GM18858 (cell line): ENCODE data around the gene KCNG1.
"Not testable (repeated sequence)": the region's sequence is repeated elsewhere in the genome, so short reads cannot be mapped to it uniquely, and the experiment has no call there.

ENCODE experiments used
- ATAC-seq: cut with Tn5 transposase; IDR thresholded peaks from one replicate; pipeline ENCODE4 v1.9.1; 2021; ENCODE audit not compliant: unreplicated experiment

Gene KCNG1, protein sequence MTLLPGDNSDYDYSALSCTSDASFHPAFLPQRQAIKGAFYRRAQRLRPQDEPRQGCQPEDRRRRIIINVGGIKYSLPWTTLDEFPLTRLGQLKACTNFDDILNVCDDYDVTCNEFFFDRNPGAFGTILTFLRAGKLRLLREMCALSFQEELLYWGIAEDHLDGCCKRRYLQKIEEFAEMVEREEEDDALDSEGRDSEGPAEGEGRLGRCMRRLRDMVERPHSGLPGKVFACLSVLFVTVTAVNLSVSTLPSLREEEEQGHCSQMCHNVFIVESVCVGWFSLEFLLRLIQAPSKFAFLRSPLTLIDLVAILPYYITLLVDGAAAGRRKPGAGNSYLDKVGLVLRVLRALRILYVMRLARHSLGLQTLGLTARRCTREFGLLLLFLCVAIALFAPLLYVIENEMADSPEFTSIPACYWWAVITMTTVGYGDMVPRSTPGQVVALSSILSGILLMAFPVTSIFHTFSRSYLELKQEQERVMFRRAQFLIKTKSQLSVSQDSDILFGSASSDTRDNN

GRCh38 chr20:51022803-51023616, at the start of gene KCNG1:
TSS of gene KCNG1 (minus strand) at chr20:51023107. CDS start at chr20:51010338, 12,769 bp downstream.
- no peak for ATAC-seq

DNA sequence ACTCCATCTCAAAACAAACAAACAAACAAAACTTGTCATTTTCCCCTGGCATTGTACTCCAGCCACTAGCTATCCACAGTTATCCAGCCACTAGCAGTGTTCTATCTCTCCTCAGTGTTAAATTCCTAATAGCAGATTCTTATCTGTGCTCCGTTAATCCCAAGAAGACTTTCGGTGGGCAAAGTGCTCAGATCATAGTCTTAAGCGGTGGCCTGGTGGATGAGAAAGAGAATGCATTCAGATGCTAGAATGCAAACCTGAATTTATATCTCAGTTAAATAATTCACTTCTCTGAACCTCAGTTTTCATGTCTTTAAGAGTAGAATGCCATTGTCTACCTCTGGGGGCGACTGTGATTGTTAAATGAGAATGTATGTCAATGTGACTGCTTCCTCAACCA, 47.7 kb upstream of the KCNG1 start:
- ATAC-seq: no peak

GRCh38 chr20:51067792-51068191, 44.9 kb upstream of the KCNG1 start:
- no peak for ATAC-seq

DNA sequence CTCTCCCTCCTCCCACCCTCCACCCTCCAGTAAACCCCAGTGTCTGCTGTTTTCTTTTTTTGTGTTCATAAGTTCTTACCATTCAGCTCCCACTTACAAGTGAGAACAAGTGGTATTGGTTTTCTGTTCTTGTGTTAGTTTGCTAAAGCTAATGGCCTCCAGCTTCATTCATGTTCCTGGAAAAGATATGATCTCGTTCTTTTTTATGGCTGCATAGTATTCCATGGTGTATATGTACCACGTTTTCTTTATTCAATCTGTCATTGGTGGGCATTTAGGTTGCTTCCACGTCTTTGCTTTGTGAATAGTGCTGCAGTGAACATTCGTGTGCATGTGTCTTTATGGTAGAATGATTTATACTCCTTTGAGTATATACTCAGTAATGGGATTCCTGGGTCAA, 42.7 kb upstream of the KCNG1 start:
- ATAC-seq: no peak

DNA sequence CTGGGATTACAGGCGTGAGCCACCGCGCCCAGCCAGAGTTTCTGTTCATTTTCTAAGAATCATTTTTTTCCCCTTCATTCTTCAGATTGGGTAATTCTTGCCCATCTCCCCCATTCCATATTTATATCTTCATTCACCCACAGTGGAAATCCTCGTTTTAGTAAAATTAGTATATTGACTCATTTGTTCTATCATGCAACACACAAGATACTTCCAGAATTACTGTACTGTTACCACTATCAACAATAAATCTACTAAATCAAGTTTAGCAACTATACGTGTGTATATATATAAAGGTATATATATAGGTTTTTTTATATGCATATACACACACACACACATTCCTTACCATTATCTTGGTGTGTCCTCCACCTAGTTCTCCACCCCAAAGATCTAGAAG, 41.2 kb upstream of the KCNG1 start:
- no peak for ATAC-seq

- no peak for ATAC-seq
These were observed 39.2 kb upstream of the KCNG1 start for GRCh38 chr20:51062065-51062464.

DNA sequence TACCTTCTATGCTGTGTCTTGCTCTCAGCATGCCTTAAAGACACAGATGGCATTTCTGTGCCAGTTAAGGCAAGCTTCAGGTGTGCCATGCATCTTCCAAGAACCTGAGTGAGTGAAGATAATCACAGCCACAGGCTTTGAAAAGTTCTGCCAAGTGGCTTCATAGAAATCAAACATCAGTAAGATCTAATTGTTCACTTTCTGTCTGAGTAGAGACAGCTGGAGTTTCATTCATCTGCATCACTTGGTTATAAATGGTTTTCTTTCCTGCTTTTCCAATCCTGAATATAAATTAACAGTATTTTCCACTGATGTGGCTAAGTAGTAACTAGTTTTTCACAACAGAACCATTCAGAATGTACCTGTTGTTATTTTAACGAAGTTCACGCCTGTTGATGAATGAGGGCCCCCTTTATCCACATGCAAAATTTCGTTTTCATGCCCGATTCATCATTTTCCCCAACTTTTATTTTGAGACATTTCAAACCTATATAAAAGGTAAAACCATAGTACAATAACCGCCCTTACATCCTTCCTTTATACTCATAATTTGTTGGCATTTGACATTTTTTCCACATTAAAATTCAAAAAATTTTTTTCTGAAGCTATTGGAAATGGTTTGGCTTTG, 38.6 kb upstream of the KCNG1 start:
- ATAC-seq: no peak

DNA sequence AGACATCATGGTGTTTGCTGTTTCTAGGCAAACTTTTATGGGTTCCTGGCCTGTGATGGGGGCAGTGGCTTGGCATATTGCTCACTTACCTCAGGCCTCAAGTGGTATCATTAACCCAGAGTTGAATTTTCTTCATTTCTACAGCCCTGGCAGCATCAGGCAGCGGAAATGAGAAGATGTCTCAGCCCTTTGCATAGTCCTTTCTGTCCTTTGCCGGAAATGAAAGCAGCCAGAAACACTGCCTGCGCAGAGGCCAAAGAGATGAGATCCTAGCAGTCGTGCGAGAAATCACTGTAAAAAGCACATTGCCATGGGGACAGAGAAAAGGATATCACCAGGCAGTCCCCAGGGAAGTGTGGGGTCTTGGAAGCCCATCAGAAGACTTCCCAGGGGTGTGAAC, 37.4 kb upstream of the KCNG1 start:
- no peak for ATAC-seq

DNA sequence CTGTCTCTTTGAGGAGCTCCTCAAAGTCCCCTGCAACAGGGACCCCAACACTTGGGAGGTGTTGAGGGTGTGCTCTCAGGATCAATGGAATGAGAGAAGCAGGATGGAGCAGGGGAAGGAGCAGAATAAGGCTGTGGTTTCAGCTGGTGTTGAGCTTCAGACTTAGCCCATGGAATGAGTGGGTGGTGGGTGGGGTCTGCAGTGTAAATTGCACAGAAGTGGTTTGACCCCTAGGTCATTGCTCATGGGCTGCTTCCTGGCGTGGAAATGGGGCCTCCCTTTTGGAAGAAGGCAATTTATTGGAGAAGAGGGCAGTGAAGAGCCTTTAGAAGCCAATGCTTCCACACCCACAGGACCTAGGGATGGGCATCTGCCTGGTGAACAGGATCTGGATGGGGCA, 37.0 kb upstream of the KCNG1 start:
- no peak for ATAC-seq

GRCh38 chr20:51058017-51058416, 35.1 kb upstream of the KCNG1 start:
- ATAC-seq: no peak

DNA sequence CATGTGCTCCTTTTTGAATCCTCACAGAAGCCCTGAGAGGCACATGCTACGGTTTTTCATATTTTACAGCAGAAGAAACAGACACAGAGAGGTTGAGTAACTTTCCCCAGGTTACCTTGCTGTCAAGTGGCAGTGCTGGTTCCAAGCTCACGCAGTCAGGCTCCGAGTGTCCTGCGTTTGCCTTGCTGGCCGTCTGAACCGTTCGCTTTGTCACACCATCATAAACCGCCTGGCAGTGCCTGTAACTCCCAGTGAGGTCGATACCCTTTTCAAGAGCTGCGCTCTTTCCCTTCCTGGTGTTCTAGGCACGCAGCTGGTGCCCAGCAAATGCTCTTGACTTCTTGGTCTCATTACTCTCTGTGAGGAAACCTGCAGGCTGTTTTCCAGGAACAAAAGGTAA, 31.3 kb upstream of the KCNG1 start:
- ATAC-seq: no peak

DNA sequence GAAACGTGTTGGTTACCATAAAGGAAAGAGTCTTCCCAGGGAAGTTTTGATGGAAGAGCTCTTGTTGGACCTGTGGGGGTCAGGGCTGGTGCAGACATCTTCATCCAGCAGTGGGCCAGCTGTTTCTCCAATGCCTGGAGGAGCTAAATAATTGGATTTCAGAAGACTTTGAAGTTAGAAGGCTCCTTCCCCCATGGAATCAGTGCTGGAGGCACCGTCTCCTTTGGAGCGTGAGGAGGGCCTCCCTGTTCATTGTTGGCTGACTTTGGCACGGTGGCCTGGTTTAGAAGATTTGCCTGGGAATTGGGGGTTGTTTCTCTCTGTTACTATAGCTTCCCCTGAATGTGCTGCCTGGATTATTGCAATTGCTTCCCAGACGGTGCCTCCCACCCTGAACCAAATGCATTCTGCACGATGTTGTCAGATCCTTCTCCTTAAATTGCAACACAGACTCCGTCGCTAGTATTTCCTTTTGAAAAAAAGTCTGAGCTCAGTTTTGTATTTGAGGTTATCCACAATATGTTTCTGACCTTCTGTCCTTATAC, 27.7 kb upstream of the KCNG1 start:
- ATAC-seq: no peak

GRCh38 chr20:51046021-51046985, 23.4 kb upstream of the KCNG1 start:
- ATAC-seq: no peak

GRCh38 chr20:51045492-51045891, 22.6 kb upstream of the KCNG1 start:
- ATAC-seq: not testable (repeated sequence)

DNA sequence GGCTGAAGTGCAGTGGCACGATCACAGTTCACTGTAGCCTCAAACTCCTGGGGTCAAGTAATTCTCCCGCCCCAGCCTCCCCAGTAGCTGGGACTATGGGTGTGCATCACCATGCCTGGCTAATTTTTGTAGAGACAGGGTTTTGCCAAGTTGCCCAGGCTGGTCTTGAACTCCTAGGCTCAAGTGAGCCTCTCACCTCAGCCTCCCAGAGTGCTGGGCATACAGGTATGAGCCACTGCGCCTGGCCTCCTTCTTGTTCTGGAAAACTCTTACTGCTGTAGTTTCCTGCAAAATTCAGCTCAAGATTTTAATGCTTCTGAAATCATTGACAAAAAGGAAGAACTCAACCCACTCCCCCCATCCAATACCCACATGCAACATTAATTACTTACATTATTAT, 21.9 kb upstream of the KCNG1 start:
- ATAC-seq: no peak

GRCh38 chr20:51043811-51044210, 20.9 kb upstream of the KCNG1 start:
- ATAC-seq: no peak

- ATAC-seq: no peak
These were observed 19.8 kb upstream of the KCNG1 start for GRCh38 chr20:51042657-51043247.

DNA sequence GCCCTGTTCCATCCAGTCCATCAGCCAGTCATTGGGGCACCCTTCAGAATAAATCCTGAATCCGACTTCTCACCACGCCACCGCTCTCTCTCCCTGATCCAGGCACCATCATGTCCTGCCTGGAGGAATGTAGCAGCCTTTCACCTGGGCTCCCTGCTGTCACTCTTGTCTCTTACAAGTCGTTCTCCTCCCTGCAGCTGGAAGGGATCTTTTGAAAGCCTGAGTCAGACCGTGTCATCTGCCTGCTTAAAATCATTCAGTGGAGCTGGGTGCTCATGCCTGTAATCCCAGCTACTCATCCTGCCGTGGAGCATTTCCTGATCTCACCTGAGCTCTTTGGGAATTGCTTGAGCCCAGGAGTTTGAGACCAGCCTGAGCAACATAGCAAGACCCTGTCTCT, 19.2 kb upstream of the KCNG1 start:
- ATAC-seq: no peak

DNA sequence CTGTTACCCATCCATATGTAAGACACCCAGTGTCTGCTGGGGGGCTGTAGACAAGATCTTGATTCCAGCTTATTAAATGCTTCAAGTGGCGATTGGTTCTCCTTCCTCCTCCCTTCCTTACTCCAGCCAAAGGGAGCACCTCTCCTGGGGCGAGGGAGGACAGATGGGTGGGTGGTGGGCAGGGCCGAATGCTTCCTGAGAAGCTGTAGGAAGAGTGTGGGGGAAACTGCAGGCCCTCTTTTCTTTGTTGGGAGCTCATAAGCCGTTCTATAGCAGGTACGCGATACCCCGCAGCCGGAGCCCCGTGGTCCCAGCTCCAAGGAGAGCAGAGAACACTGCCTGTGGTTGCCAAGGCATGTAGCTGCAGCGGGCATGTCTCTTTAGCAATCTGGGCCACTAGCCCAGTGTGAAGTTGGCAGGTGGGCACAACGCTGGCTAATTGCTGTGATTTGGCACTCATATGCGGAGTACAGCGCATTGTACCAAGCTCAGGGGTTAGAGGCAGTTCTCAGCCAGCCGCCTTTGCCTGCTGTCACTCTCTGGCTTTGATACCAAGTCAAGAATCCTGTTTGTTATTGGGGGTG, 14.7 kb upstream of the KCNG1 start:
- ATAC-seq: no peak
